ENCODE data around the gene SMARCD3. TPM values are rescaled to one million over a fixed set of nuclear protein-coding genes. Genes with fewer than 3 reads are reported as not detected.

The SMARCD3 gene
- total and polyA plus RNA-seq, 4 donors: 1.8 to 5.6 (median 2.1) TPM

DNA sequence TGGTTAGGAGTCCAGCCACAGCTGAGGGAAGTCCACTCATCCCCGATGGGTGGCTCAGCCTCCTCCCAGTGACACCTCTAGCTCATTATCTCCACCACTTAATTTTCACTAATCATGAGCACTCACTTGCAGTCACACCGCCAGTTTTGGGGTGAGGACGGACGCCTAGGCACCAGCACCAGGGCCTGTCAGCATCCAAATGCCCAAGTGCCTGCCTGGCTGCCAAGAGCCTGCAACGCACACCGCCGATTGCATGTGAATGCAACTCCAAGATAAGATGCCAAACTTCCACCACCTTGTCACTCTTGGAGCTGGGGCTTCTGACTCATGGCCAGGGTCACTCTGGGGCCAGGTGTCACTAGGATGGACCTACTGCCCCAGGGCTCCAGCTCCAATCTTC lies 24.4 kb upstream of the SMARCD3 start:
- H3K27ac ChIP-seq (ENCODE audit: low read depth in 1 of 2, low read length in 2 of 2): no peak overlapping the region
- peaks cover 0 to 4% (median 0%) of the 10 kb centered on the region in 4 donors for H3K27me3 ChIP-seq (ENCODE audit: control insufficient read depth in 4 of 4, insufficient read depth in 4 of 4, low read length in 3 of 4)
- H3K4me1 ChIP-seq (ENCODE audit: control insufficient read depth in 4 of 4, insufficient read depth in 4 of 4, low read length in 3 of 4): peaks cover 0 to 6% (median 0%) of the 10 kb centered on the region in 4 donors
- H3K9ac ChIP-seq (ENCODE audit: low read depth in 1 of 2, low read length in 2 of 2): no peak overlapping the region
- no peak overlapping the region for H3K4me3 ChIP-seq (ENCODE audit: low read depth in 1 of 3, low read length in 3 of 3)
- no peaks in the 10 kb centered on the region for H3K36me3 ChIP-seq (ENCODE audit: control insufficient read depth in 4 of 4, insufficient read depth in 3 of 4, low read depth in 1 of 4, low read length in 3 of 4)
- no peaks in the 10 kb centered on the region for H3K9me3 ChIP-seq (ENCODE audit: control insufficient read depth in 4 of 4, low read length in 3 of 4)
- TF ChIP-seq EGR1 (IDR thresholded peaks at IDR 0.05; ENCODE audit: low read depth in 2 of 2) (no peak), RXRA (IDR thresholded peaks at IDR 0.05) (no peak), NR2F2 (IDR thresholded peaks at IDR 0.05) (no peak), FOXA2 (IDR thresholded peaks at IDR 0.05) (no peak), HNF4G (IDR thresholded peaks at IDR 0.05) (no peak), FOXA1 (IDR thresholded peaks at IDR 0.05) (no peak), SP1 (IDR thresholded peaks at IDR 0.05) (no peak), HNF4A (conservative IDR thresholded peaks at IDR 0.05) (no peak), RAD21 (IDR thresholded peaks at IDR 0.05) (no peak)
- TF ChIP-seq, protein P1, sequence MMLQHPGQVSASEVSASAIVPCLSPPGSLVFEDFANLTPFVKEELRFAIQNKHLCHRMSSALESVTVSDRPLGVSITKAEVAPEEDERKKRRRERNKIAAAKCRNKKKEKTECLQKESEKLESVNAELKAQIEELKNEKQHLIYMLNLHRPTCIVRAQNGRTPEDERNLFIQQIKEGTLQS (IDR thresholded peaks at IDR 0.05): no peak
- TF ChIP-seq, protein P2, sequence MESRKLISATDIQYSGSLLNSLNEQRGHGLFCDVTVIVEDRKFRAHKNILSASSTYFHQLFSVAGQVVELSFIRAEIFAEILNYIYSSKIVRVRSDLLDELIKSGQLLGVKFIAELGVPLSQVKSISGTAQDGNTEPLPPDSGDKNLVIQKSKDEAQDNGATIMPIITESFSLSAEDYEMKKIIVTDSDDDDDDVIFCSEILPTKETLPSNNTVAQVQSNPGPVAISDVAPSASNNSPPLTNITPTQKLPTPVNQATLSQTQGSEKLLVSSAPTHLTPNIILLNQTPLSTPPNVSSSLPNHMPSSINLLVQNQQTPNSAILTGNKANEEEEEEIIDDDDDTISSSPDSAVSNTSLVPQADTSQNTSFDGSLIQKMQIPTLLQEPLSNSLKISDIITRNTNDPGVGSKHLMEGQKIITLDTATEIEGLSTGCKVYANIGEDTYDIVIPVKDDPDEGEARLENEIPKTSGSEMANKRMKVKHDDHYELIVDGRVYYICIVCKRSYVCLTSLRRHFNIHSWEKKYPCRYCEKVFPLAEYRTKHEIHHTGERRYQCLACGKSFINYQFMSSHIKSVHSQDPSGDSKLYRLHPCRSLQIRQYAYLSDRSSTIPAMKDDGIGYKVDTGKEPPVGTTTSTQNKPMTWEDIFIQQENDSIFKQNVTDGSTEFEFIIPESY (IDR thresholded peaks at IDR 0.05): no peak
- TF ChIP-seq, protein P3, sequence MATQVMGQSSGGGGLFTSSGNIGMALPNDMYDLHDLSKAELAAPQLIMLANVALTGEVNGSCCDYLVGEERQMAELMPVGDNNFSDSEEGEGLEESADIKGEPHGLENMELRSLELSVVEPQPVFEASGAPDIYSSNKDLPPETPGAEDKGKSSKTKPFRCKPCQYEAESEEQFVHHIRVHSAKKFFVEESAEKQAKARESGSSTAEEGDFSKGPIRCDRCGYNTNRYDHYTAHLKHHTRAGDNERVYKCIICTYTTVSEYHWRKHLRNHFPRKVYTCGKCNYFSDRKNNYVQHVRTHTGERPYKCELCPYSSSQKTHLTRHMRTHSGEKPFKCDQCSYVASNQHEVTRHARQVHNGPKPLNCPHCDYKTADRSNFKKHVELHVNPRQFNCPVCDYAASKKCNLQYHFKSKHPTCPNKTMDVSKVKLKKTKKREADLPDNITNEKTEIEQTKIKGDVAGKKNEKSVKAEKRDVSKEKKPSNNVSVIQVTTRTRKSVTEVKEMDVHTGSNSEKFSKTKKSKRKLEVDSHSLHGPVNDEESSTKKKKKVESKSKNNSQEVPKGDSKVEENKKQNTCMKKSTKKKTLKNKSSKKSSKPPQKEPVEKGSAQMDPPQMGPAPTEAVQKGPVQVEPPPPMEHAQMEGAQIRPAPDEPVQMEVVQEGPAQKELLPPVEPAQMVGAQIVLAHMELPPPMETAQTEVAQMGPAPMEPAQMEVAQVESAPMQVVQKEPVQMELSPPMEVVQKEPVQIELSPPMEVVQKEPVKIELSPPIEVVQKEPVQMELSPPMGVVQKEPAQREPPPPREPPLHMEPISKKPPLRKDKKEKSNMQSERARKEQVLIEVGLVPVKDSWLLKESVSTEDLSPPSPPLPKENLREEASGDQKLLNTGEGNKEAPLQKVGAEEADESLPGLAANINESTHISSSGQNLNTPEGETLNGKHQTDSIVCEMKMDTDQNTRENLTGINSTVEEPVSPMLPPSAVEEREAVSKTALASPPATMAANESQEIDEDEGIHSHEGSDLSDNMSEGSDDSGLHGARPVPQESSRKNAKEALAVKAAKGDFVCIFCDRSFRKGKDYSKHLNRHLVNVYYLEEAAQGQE (IDR thresholded peaks at IDR 0.05): no peak
- TF ChIP-seq, protein P4, sequence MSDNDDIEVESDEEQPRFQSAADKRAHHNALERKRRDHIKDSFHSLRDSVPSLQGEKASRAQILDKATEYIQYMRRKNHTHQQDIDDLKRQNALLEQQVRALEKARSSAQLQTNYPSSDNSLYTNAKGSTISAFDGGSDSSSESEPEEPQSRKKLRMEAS (IDR thresholded peaks at IDR 0.05): no peak
- DNase-seq (ENCODE audit: low spot score): no peak
- 95% methylated on average over 7 of the region's 7 CpGs for WGBS

DNA sequence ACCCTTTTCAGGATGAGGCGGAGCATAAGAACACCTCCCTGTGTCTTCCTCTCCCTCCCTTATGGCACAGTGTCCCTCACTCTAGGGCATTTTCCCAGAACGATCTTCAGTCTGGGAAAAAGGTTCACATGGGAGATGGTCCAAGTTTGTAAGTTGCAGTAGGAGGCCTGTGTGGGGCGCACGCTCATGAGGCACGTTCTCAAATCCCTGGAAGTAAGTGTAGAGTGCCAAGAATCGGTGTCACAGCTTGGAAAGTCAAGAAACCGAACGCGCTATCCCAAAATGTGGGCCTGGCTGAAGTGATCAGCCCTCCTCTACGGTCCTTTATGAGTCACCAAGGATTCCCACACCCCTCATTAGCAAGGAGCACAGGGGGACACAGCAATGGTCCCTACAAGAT lies 23.9 kb upstream of the SMARCD3 start:
- Histone ChIP-seq H3K27me3 (ENCODE audit: control insufficient read depth in 4 of 4, insufficient read depth in 4 of 4, low read length in 3 of 4) (peaks cover 0 to 4% (median 0%) of the 10 kb centered on the region in 4 donors), H3K4me1 (ENCODE audit: control insufficient read depth in 4 of 4, insufficient read depth in 4 of 4, low read length in 3 of 4) (peaks cover 0 to 5% (median 0%) of the 10 kb centered on the region in 4 donors), H3K36me3 (ENCODE audit: control insufficient read depth in 4 of 4, insufficient read depth in 3 of 4, low read depth in 1 of 4, low read length in 3 of 4) (no peaks in the 10 kb centered on the region), H3K27ac (ENCODE audit: low read depth in 1 of 2, low read length in 2 of 2) (no peak overlapping the region), H3K9ac (ENCODE audit: low read depth in 1 of 2, low read length in 2 of 2) (no peak overlapping the region), H3K4me3 (ENCODE audit: low read depth in 1 of 3, low read length in 3 of 3) (no peak overlapping the region), H3K9me3 (ENCODE audit: control insufficient read depth in 4 of 4, low read length in 3 of 4) (no peaks in the 10 kb centered on the region)
- DNase-seq (ENCODE audit: low spot score): no peak
- TF ChIP-seq GABPA (IDR thresholded peaks at IDR 0.05 in 1 of 2, conservative IDR thresholded peaks at IDR 0.05 in 1 of 2): no peak
- WGBS: 82% methylated on average over 10 of the region's 10 CpGs
